Uterus (tissue), 4 donors: ENCODE measurements around the gene PEMT. TPM values are rescaled to one million over a fixed set of nuclear protein-coding genes. Genes with fewer than 3 reads are reported as not detected.

Source experiments
- DNase-seq, 2 donors: peaks; one replicate each; pipeline ENCODE4 v3.0.0-alpha.2; 2019 to 2020
- H3K27ac ChIP-seq, 2 donors: fragments of 200-600 bp; sonication (generic); 1 replicate in 1 of 2; 2 replicates in 1 of 2; pipeline ENCODE4 v1.5.1; 2016 to 2018
- H3K27me3 ChIP-seq, 2 donors: fragments of 200-600 bp; sonication (generic); one replicate each; pipeline ENCODE4 v1.5.1; 2018 to 2019; ENCODE audit warnings: control low read depth in 1 of 2
- H3K36me3 ChIP-seq, 2 donors: fragments of 200-600 bp; sonication (generic); one replicate each; pipeline ENCODE4 v1.5.1; 2019; ENCODE audit warnings: control low read depth in 1 of 2
- H3K4me1 ChIP-seq, 2 donors: fragments of 200-600 bp; sonication (generic); one replicate each; pipeline ENCODE4 v1.5.1; 2018 to 2019; ENCODE audit warnings: control low read depth in 1 of 2
- H3K4me3 ChIP-seq, 2 donors: fragments of 200-600 bp; sonication (generic); 1 replicate in 1 of 2; 2 replicates in 1 of 2; pipeline ENCODE4 v1.5.1; 2018 to 2019; ENCODE audit warnings: mild to moderate bottlenecking in 1 of 2
- H3K9me3 ChIP-seq, 2 donors: fragments of 200-600 bp; sonication (generic); one replicate each; pipeline ENCODE4 v1.5.1; 2019; ENCODE audit warnings: control low read depth in 1 of 2
- POLR2A ChIP-seq, 2 donors: fragments of 450-650 bp; IDR thresholded peaks; one replicate each; pipeline ENCODE4 v1.6.1; 2016; ENCODE audit warnings: antibody characterized with exemption in 2 of 2, mild to moderate bottlenecking in 1 of 2, moderate library complexity in 1 of 2
- intact Hi-C: fragments of 100-400 bp; cut with DNase I; formaldehyde crosslinking; loops from one replicate; pipeline ENCODE4 v1.15.1; 2023; ENCODE audit warnings: low total_unique reads
- total RNA-seq, 4 donors: library from RNA; depleted of rRNA in 3 of 4; stranded (reverse); fragments of >200 nt in 3 of 4; gene quantifications; one replicate each; pipeline versions ENCODE4 v1.1.0 to v1.2.4, GENCODE V29; 2014 to 2023
- TF ChIP-seq, protein P1 (sequence below), 4 experiments: fragments of 200-600 bp in 2 of 4; fragments of 450-650 bp in 2 of 4; sonication (generic) in 2 of 4; IDR thresholded peaks; one replicate each; pipeline ENCODE4 v1.5.1; 2016 to 2019; ENCODE audit warnings: antibody characterized with exemption in 4 of 4, mild to moderate bottlenecking in 2 of 4, moderate library complexity in 1 of 4
- donor health status: DM: yes; HTN: yes; CAD: no.

Gene PEMT
- total RNA-seq, 4 donors from 2014 or later = 26.3 to 61.7 (median 32.2) TPM

DNA sequence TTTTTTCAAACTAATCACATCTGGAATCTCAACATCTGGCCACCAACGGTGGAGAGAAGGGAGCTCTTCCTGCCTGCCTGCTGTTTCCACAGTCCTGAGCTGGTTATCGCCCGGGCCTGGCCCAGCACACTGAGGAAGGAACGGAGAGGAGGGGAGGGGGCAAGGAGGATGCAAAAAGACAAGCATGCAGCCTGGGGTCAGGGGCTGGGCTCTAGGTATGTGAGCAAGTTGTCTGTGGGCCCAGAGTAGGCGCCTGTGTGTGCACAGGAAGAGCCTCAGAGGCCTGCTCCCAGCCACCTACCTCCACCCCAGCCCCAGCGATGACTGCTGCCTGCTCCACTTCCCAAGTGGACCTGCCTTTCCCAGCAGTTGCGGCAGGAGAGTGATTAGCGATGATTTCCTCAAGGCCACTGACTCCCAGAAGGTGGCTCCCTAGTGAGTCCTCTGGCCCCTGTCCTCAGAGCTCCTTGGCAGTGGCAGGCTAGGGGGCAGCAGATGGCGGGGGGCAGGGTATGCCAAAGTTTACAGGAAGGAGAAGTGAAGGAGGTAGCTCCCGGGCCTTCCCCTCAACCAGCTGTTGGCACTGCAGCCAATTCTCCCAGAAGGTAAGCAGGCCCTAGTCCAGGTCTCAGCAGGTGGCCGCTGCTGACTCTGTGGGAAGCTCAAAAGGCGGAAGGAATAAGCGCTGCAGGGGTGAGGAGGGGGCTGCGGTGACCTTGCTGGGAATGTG, 68.3 kb downstream of the PEMT start:
- DNase-seq = no peak
- no peaks in the 10 kb centered on the region for H3K36me3 ChIP-seq
- H3K4me1 ChIP-seq = no peaks in the 10 kb centered on the region
- no peak overlapping the region for H3K4me3 ChIP-seq
- no peak overlapping the region for H3K27ac ChIP-seq
- H3K9me3 ChIP-seq = no peaks in the 10 kb centered on the region
- H3K27me3 ChIP-seq = no peaks in the 10 kb centered on the region
- intact Hi-C loops = no loop called here
- TF ChIP-seq POLR2A (IDR thresholded peaks at IDR 0.05) = no peak
- TF ChIP-seq, protein P1, sequence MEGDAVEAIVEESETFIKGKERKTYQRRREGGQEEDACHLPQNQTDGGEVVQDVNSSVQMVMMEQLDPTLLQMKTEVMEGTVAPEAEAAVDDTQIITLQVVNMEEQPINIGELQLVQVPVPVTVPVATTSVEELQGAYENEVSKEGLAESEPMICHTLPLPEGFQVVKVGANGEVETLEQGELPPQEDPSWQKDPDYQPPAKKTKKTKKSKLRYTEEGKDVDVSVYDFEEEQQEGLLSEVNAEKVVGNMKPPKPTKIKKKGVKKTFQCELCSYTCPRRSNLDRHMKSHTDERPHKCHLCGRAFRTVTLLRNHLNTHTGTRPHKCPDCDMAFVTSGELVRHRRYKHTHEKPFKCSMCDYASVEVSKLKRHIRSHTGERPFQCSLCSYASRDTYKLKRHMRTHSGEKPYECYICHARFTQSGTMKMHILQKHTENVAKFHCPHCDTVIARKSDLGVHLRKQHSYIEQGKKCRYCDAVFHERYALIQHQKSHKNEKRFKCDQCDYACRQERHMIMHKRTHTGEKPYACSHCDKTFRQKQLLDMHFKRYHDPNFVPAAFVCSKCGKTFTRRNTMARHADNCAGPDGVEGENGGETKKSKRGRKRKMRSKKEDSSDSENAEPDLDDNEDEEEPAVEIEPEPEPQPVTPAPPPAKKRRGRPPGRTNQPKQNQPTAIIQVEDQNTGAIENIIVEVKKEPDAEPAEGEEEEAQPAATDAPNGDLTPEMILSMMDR (IDR thresholded peaks at IDR 0.05) = no peak

DNA sequence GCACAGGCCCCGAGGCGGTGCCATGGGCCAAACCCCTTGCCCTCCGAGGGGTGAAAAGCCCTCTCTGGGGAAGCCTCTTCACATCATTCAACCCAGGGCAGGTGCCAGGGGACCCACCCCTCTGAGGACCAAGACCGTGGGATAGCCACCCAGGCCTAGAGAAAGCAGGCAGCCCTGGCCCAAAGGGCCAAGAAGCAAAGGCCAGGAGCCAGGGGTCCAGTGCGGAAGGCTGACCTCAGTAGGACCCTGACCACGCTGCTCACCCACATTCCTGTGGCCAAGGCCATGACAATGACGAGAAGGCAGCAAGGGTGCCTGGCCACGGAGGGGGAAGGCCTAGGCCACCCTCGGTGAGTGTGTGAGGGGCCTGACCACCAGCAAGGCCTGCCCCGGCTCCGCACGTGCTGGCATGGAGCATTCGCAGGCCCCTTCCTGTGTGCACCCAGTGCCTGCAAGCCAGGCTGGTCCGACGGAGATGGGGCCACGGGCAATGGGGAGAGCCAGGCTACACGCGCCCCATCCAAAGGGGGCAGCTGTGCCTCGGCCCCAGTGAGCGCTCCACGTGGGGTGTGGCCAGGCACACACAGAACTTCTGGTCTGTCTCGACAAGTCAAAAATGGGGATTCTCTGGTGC, 70.8 kb downstream of the PEMT start:
- TF ChIP-seq, protein P1 (IDR thresholded peaks at IDR 0.05) = no peak
- no peak for TF ChIP-seq POLR2A (IDR thresholded peaks at IDR 0.05)
- Histone ChIP-seq H3K9me3 (no peaks in the 10 kb centered on the region), H3K36me3 (no peaks in the 10 kb centered on the region), H3K4me1 (no peaks in the 10 kb centered on the region), H3K4me3 (no peak overlapping the region), H3K27ac (no peak overlapping the region), H3K27me3 (no peaks in the 10 kb centered on the region)
- intact Hi-C loops = no loop called here
- DNase-seq = no peak

DNA sequence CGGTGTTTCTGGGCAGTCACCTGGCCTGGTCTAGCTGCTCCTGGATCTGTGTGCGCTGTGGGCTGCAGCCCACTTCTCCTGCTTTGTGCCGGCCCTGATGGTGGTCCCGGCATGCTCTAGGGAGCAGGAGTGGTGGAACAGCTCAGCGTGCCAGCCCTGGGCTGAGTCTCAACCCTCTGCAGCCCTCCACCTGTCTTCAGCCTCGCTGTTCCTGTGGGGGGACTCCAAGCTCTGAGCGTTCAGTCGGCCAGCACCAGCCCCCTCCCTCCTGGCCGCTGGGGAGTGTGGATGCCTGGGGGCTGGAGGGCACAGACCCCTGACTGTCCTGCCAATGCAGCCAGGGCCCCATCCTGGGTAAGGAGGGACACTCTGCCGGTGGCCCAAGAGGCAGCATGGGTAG, 71.6 kb downstream of the PEMT start:
- Histone ChIP-seq H3K36me3 (no peaks in the 10 kb centered on the region), H3K9me3 (no peaks in the 10 kb centered on the region), H3K27ac (no peak overlapping the region), H3K4me1 (no peaks in the 10 kb centered on the region), H3K27me3 (no peaks in the 10 kb centered on the region), H3K4me3 (no peak overlapping the region)
- TF ChIP-seq POLR2A (IDR thresholded peaks at IDR 0.05) = no peak
- TF ChIP-seq, protein P1 (IDR thresholded peaks at IDR 0.05) = no peak
- intact Hi-C loops = no loop called here
- DNase-seq = no peak

DNA sequence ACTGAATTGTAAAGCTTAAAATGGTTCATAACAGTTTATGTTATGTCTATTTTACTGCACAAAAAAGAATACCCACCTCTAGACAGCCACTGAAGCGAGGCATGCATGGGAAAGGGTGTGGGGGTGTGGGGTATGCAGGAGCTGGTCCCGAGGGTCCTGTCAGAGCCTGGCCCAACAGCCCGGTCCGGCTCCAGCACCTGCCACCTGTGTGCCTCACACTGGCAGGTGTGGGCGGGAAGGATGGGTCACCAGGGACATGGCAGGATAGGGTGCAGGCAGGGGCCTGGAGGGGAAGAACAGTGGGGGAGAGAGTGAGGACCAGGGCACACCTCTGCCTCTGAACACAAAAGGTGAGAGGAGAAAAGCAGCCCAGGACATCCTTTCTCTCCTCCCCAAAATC, 72.6 kb downstream of the PEMT start:
- Histone ChIP-seq H3K27ac (no peak overlapping the region), H3K27me3 (no peaks in the 10 kb centered on the region), H3K4me3 (no peak overlapping the region), H3K9me3 (no peaks in the 10 kb centered on the region), H3K36me3 (no peaks in the 10 kb centered on the region), H3K4me1 (no peaks in the 10 kb centered on the region)
- TF ChIP-seq, protein P1 (IDR thresholded peaks at IDR 0.05) = no peak
- no peak for TF ChIP-seq POLR2A (IDR thresholded peaks at IDR 0.05)
- no peak for DNase-seq
- intact Hi-C loops = no loop called here

DNA sequence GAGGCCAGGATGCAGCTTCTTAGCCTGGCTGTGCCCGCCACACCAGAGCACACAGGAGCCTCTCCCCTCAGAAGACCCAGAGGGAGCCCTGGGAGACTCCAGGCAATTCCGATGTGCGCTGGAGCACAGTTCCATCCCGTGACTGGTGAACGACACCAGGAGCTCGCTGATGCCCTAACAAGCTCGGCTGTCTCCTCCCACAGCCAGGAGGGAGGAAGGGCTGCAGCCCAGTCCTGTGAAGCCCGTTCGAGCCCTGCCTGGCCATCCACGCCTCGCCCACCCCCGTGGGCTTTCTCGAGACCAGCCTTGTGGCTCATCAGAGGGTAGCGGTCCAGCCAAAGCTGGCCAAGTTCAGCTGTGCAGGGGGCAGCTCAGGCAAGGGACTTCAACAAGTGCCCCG, 73.5 kb downstream of the PEMT start:
- DNase-seq = no peak
- H3K4me3 ChIP-seq = no peak overlapping the region
- H3K27ac ChIP-seq = no peak overlapping the region
- no peaks in the 10 kb centered on the region for H3K36me3 ChIP-seq
- no peaks in the 10 kb centered on the region for H3K9me3 ChIP-seq
- TF ChIP-seq, protein P1 (IDR thresholded peaks at IDR 0.05) = no peak
- TF ChIP-seq POLR2A (IDR thresholded peaks at IDR 0.05) = no peak
- no peaks in the 10 kb centered on the region for H3K27me3 ChIP-seq
- no peaks in the 10 kb centered on the region for H3K4me1 ChIP-seq
- intact Hi-C loops = no loop called here
